ENCODE results near the gene EMID1.

EMID1 gene

GRCh38 chr22:29298641-29299040, 92.9 kb downstream of the EMID1 start:
- DNase-seq, result no peak

GRCh38 chr22:29299136-29299900, 93.6 kb downstream of the EMID1 start:
- DNase-seq, result no peak

GRCh38 chr22:29300467-29300806, 94.7 kb downstream of the EMID1 start:
- DNase-seq, result no peak

DNA sequence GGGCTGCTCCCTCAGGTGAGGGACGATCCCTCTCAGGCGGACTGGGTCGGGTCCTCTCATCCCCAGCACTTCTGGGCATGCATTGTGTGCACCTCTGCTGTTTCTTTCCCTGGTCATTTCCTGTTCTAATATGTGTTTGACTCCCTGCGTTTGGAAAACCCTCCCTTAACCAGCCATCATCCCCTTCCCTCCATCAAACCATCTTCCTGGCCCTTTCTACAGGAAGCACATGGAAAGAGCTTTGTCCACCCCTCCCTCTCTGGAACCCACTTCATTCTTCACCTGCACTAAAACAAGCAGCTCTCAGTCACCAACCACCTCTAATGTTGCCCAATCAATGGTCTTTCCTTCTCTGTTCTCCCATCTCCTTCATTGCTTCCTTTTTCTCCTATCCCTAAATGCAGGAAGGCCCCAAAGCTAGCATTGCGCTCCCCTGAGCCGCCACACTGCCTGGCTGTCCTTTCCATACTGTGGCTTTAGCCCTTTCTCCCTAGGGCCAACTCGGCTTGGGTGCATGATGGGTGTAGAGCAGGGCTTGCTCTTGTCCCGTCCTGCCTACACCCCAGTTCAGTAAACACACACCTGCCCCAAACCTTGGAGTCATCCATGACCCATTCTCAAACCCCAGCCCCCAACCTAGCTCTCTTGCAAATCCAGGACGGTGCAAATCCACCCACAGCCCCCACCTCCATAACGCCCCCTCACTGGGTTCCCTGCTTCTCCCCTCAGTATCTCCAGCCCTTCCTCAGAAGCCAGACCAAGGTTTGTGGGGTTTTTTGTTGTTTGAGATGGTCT, 95.3 kb downstream of the EMID1 start:
- DNase-seq, result no peak

DNA sequence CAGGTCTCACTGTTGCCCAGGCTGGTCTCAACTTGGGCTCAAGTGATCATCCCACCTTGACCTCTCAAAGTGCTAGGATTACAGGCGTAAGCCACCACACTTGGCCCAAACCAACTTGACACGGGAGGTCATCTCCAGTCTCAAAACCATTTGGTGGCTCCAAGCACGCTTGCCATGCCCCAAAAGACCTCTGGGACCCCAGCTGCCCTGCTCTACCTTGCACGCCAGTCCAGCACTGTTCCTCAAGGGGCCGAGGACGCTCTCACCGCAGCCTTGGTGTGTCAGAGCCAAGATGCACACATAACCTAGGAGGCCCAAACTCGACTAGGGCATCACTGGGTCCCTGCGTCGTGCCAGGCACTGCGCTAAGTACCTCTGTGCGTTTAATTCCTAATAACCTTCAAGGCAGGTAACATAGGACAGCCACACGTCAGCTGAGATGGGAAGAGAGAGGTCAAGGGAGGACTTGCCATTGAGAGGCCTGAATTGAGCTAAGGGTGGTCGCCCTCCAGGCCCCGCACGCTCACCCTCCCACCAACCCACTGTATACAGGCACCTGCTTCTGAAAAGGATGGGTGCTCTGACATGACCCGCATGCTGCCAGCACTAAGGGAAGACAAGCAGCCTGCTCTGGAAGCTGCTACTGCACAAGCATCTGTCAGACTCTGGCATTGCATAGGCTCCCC, 96.2 kb downstream of the EMID1 start:
- DNase-seq, result no peak

DNA sequence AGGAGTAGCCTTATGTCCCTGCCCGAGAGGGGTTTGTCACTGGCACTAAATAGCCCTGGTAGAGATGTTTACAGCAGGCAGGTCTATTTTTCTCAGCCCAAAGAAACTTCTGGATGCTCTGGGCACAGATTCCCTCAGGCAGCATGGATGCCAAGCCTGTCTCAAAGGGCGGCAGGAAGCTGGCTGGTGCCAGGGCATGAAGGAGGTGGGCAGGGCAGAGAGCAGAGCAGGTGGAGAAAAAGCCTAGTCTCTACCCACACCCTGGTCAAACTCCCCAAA, 96.6 kb downstream of the EMID1 start:
- DNase-seq, result no peak

GRCh38 chr22:29302681-29303465, 97.2 kb downstream of the EMID1 start:
- no peak for DNase-seq

- DNase-seq, result no peak
These were observed 100.1 kb downstream of the EMID1 start for GRCh38 chr22:29305836-29306174.

DNA sequence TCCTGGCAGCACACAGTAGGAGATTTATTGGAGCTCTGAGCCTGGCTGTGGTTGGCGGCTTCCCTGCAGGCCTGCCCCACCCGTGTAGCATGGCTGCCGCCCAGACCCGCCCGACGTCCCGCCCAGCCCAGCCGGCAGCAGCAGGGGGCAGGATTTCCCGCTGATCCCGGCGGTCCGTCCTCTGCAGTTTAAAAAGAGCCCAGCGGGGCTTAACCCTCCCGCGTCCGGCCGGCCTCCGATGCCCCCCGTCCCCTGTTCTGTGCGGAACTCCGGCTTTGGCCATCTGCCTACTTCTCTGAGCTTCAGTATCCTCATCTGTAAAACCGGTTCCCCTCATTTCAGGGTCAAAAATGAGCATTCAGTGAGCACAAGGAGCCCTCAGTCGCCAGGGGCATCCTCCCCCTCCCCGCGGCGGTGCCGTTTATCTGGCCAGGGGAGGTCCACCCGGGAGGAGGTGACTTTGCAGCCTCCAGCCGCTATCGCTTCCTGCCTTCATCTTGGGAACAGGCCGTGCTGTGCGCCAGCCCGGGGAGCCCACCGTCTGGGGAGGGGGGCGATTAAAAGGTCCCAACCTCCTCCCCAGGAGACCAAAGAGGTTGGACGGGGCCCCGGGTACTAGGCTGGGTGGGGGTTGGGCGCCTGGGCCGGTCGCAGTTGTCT, 100.6 kb downstream of the EMID1 start, which contains the start of gene GAS2L1:
Gene GAS2L1, plus strand, starts transcription at position 476 of the 660 bp plus-strand sequence. CDS start 1,456 bp downstream, outside the sequence.
- peak; percentile 15 for DNase-seq

DNA sequence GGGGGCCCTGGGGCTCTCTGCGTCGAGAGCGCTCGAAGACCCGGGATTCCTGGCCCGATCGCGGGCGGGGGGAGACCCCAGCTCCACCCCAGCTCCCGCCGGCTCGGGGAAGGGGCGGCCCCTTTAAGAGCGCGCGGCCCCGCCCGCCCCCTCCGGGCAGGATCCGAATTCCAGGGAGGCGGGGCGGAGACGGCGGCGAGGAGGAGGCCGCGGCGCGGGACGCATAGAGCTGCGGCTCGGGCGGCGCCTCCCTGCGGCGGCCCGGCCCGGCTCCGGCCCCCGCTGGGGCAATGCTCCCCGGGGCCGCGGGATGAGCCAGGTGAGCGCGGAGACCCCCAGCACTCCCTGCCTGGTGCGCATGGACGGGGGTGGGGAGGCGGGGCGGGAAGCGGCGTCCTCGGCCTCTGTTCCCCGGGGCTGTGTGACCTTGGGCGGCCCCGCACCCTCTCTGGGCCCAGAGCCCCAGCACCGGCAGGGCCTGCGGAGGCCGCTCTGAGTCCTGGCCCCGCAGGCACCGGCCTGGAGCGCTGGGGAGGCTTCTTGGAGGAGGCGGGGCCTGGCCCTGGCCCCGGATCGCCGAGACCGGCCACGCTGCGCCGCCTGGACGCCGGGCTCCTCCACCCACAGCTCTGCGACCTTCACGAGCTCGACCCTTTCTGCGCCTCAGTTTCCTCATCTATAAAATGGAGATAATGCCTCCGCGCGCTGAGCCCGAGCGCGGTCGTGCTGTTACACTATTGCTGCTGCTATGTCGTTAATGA, 101.3 kb downstream of the EMID1 start:
- peak; percentile 7 for DNase-seq

- DNase-seq, result no peak
These were observed 102.0 kb downstream of the EMID1 start for GRCh38 chr22:29307596-29308147.

- DNase-seq, result no peak
These were observed 102.6 kb downstream of the EMID1 start for GRCh38 chr22:29308148-29308790.

- DNase-seq, result peak; percentile 12
These were observed 103.1 kb downstream of the EMID1 start for GRCh38 chr22:29308791-29309262.

Data from CD4-positive, alpha-beta T cell treated with Interleukin-4 for 4 hours (primary cell).